ENCODE data around the gene MKKS. TPM values are rescaled to one million over a fixed set of nuclear protein-coding genes. Genes with fewer than 3 reads are reported as not detected.

Gene MKKS
- total and polyA plus RNA-seq, 10 of the 15 experiments (the other 5 are each of a cell fraction or from before 2014, with no cell fraction given): 4.3 to 17.9 (median 7.7) TPM

GRCh38 chr20:10462516-10462915, 28.5 kb upstream of the MKKS start (continued):
- TF ChIP-seq ZBTB33 (IDR thresholded peaks at IDR 0.05) (no peak), BCL3 (IDR thresholded peaks at IDR 0.05; ENCODE audit: borderline replicate concordance, insufficient read depth, low read depth, low read length, poor library complexity, severe bottlenecking) (no peak), IRF3 (IDR thresholded peaks at IDR 0.05) (no peak), RB1 (IDR thresholded peaks at IDR 0.05; ENCODE audit: borderline replicate concordance) (no peak), YBX1 (IDR thresholded peaks at IDR 0.05) (no peak), IKZF1 (conservative IDR thresholded peaks at IDR 0.05) (no peak), RELA (IDR thresholded peaks at IDR 0.05; ENCODE audit: borderline replicate concordance, partially characterized antibody) (no peak), GABPA (IDR thresholded peaks at IDR 0.05; ENCODE audit: low read depth) (no peak), CUX1 (IDR thresholded peaks at IDR 0.05; ENCODE audit: insufficient replicate concordance, low read depth, low read length) (no peak)
- TF ChIP-seq, protein P1, sequence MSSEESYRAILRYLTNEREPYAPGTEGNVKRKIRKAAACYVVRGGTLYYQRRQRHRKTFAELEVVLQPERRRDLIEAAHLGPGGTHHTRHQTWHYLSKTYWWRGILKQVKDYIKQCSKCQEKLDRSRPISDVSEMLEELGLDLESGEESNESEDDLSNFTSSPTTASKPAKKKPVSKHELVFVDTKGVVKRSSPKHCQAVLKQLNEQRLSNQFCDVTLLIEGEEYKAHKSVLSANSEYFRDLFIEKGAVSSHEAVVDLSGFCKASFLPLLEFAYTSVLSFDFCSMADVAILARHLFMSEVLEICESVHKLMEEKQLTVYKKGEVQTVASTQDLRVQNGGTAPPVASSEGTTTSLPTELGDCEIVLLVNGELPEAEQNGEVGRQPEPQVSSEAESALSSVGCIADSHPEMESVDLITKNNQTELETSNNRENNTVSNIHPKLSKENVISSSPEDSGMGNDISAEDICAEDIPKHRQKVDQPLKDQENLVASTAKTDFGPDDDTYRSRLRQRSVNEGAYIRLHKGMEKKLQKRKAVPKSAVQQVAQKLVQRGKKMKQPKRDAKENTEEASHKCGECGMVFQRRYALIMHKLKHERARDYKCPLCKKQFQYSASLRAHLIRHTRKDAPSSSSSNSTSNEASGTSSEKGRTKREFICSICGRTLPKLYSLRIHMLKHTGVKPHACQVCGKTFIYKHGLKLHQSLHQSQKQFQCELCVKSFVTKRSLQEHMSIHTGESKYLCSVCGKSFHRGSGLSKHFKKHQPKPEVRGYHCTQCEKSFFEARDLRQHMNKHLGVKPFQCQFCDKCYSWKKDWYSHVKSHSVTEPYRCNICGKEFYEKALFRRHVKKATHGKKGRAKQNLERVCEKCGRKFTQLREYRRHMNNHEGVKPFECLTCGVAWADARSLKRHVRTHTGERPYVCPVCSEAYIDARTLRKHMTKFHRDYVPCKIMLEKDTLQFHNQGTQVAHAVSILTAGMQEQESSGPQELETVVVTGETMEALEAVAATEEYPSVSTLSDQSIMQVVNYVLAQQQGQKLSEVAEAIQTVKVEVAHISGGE (CRISPR knock-in tag; IDR thresholded peaks at IDR 0.05): no peak
- TF ChIP-seq, protein P2, sequence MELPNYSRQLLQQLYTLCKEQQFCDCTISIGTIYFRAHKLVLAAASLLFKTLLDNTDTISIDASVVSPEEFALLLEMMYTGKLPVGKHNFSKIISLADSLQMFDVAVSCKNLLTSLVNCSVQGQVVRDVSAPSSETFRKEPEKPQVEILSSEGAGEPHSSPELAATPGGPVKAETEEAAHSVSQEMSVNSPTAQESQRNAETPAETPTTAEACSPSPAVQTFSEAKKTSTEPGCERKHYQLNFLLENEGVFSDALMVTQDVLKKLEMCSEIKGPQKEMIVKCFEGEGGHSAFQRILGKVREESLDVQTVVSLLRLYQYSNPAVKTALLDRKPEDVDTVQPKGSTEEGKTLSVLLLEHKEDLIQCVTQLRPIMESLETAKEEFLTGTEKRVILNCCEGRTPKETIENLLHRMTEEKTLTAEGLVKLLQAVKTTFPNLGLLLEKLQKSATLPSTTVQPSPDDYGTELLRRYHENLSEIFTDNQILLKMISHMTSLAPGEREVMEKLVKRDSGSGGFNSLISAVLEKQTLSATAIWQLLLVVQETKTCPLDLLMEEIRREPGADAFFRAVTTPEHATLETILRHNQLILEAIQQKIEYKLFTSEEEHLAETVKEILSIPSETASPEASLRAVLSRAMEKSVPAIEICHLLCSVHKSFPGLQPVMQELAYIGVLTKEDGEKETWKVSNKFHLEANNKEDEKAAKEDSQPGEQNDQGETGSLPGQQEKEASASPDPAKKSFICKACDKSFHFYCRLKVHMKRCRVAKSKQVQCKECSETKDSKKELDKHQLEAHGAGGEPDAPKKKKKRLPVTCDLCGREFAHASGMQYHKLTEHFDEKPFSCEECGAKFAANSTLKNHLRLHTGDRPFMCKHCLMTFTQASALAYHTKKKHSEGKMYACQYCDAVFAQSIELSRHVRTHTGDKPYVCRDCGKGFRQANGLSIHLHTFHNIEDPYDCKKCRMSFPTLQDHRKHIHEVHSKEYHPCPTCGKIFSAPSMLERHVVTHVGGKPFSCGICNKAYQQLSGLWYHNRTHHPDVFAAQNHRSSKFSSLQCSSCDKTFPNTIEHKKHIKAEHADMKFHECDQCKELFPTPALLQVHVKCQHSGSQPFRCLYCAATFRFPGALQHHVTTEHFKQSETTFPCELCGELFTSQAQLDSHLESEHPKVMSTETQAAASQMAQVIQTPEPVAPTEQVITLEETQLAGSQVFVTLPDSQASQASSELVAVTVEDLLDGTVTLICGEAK (IDR thresholded peaks at IDR 0.05; ENCODE audit: borderline replicate concordance): no peak

Measured in GM12878 (cell line).